ENCODE results near the gene STAM2.

DNA sequence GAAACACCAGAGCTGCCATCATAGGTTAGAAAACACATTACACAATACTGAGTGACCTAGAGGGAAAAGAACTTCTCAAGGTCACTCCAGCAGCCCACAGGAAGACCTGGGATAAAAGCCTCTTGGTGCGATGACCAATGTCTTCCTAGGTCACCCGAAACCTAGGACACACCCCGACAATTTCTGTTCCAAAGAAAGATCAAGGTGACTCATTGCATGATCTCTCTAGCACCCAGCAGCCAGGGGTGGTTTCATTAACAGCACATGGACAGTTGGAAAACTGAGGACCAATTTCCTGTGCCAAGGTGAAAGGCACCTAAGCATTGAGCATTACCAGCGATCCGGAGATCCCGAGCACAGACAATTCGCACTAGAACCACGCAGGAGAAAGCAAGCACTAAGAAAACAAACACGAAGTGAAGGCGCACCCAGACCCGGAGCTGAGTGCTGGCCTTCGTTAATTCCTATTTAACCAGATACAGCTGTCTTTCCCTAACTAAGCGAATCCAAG lies 78.2 kb downstream of the STAM2 start:
- TF ChIP-seq, protein P1, sequence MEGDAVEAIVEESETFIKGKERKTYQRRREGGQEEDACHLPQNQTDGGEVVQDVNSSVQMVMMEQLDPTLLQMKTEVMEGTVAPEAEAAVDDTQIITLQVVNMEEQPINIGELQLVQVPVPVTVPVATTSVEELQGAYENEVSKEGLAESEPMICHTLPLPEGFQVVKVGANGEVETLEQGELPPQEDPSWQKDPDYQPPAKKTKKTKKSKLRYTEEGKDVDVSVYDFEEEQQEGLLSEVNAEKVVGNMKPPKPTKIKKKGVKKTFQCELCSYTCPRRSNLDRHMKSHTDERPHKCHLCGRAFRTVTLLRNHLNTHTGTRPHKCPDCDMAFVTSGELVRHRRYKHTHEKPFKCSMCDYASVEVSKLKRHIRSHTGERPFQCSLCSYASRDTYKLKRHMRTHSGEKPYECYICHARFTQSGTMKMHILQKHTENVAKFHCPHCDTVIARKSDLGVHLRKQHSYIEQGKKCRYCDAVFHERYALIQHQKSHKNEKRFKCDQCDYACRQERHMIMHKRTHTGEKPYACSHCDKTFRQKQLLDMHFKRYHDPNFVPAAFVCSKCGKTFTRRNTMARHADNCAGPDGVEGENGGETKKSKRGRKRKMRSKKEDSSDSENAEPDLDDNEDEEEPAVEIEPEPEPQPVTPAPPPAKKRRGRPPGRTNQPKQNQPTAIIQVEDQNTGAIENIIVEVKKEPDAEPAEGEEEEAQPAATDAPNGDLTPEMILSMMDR (IDR thresholded peaks at IDR 0.05): no peak
- no peak for TF ChIP-seq POLR2A (IDR thresholded peaks at IDR 0.05)

Measured in esophagus squamous epithelium (tissue), 4 donors.